ENCODE measurements around the gene PPRC1. TPM values are rescaled to one million over a fixed set of nuclear protein-coding genes. Genes with fewer than 3 reads are reported as not detected.

PPRC1 gene
- total and polyA plus RNA-seq, 2 donors (not counting 3 experiments of a cell fraction or from before 2014, with no cell fraction given) = 27.0 to 49.9 TPM

- peak; percentile 40 for FAIRE-seq
Measured at GRCh38 chr10:102112210-102112817, 20.5 kb upstream of the PPRC1 start.

More at GRCh38 chr10:102112210-102112817, 20.5 kb upstream of the PPRC1 start:
- CTCF ChIA-PET = interaction anchor here (0.6 to 2.0 kb wide), 7 partner anchors 10 to 272 kb away, joined by 3 to 6 read pairs (median 3); partner anchors contain the start of gene PPRC1
- TF ChIP-seq POLR2AphosphoS5 (IDR thresholded peaks at IDR 0.05; ENCODE audit: insufficient read depth, low read depth, low read length) = no peak
- TF ChIP-seq, protein P1, sequence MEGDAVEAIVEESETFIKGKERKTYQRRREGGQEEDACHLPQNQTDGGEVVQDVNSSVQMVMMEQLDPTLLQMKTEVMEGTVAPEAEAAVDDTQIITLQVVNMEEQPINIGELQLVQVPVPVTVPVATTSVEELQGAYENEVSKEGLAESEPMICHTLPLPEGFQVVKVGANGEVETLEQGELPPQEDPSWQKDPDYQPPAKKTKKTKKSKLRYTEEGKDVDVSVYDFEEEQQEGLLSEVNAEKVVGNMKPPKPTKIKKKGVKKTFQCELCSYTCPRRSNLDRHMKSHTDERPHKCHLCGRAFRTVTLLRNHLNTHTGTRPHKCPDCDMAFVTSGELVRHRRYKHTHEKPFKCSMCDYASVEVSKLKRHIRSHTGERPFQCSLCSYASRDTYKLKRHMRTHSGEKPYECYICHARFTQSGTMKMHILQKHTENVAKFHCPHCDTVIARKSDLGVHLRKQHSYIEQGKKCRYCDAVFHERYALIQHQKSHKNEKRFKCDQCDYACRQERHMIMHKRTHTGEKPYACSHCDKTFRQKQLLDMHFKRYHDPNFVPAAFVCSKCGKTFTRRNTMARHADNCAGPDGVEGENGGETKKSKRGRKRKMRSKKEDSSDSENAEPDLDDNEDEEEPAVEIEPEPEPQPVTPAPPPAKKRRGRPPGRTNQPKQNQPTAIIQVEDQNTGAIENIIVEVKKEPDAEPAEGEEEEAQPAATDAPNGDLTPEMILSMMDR (IDR thresholded peaks at IDR 0.05; ENCODE audit: extremely low read depth in 1 of 2, insufficient read depth in 1 of 2, low read depth in 1 of 2, low read length in 2 of 2) = peak in 1 of 2 donors; percentile 10
- no peak for TF ChIP-seq EZH2 (IDR thresholded peaks at IDR 0.05; ENCODE audit: borderline replicate concordance, low read depth, low read length, severe bottlenecking)
- no peak for TF ChIP-seq MAX (IDR thresholded peaks at IDR 0.05; ENCODE audit: insufficient read depth, insufficient read length)
- no peak for TF ChIP-seq JUN (IDR thresholded peaks at IDR 0.05; ENCODE audit: borderline replicate concordance, insufficient read depth, insufficient read length, low read depth)
- Histone ChIP-seq H3K9me3 (replicated peaks; ENCODE audit: control insufficient read depth, insufficient read depth, low read length) (no peaks in the 10 kb centered on the region), H4K20me1 (replicated peaks; ENCODE audit: control insufficient read depth, extremely low read depth, insufficient read depth, low read length) (no peaks in the 10 kb centered on the region), H3K79me2 (ENCODE audit: control insufficient read depth, insufficient read depth, low read length) (peaks cover 36% of the 10 kb centered on the region), H3K4me2 (ENCODE audit: insufficient read depth, low read length) (peak overlapping the region; percentile 9), H2AFZ (ENCODE audit: low read depth, low read length) (no peak overlapping the region), H3K27me3 (ENCODE audit: control insufficient read depth in 2 of 2, insufficient read depth in 2 of 2, low read length in 2 of 2) (no peaks in the 10 kb centered on the region), H3K27ac (ENCODE audit: insufficient read depth, low read depth, low read length) (no peak overlapping the region), H3K9ac (replicated peaks; ENCODE audit: extremely low read depth, insufficient read depth, low read length) (no peak overlapping the region), H3K4me1 (ENCODE audit: control insufficient read depth, extremely low read depth, insufficient read depth, low read length) (peaks cover 35% of the 10 kb centered on the region), H3K4me3 (replicated peaks in 1 of 3; ENCODE audit: insufficient read depth in 1 of 3, low read depth in 1 of 3, low read length in 3 of 3) (no peak overlapping the region), H3K9me1 (replicated peaks; ENCODE audit: control insufficient read depth, extremely low read depth, insufficient read depth, low read length) (no peaks in the 10 kb centered on the region), H3K36me3 (ENCODE audit: control insufficient read depth in 2 of 2, extremely low read depth in 1 of 2, insufficient read depth in 2 of 2, low read length in 2 of 2) (peaks cover 19 to 38% of the 10 kb centered on the region in 2 experiments)
- DNase-seq (ENCODE audit: low read depth, low spot score) = no peak
- intact Hi-C loops (cut with micrococcal nuclease) (no loop called here), dilution Hi-C loops (cut with MboI; ENCODE audit: extremely low pct_ligation_motif_present, low sequenced_read_pairs) (no loop called here)
- POLR2A ChIA-PET = no interaction called here
- no TSS peak for BruUV-seq (replicated peaks)

All from endothelial cell of umbilical vein (primary cell).